Panc1 (cell line): ENCODE measurements around the gene UPB1. TPM values are rescaled to one million over a fixed set of nuclear protein-coding genes. Genes with fewer than 3 reads are reported as not detected.

Source experiments
- ATAC-seq: fragments of 200-7000 bp; cut with Tn5 transposase; 2 replicates; pipeline ENCODE4 v1.9.1; 2020; ENCODE audit warnings: mild to moderate bottlenecking, moderate library complexity
- BruUV-seq: library from RNA; stranded (reverse); fragments of 400-500 nt; replicated peaks from 2 replicates; lab custom pipeline; 2021; lab: Mats Ljungman, UMichigan
- CTCF ChIA-PET: fragments of 300-600 bp; sonication (Branson Sonifier 250); formaldehyde crosslinking; loops from one replicate; lab custom pipeline; 2022; ENCODE audit warnings: antibody characterized with exemption; lab: Charles Lee
- POLR2A ChIA-PET: fragments of 300-600 bp; sonication (Branson Sonifier 250); formaldehyde crosslinking; loops from one replicate; lab custom pipeline; 2022; ENCODE audit warnings: antibody characterized with exemption; lab: Charles Lee
- DNase-seq: peaks from one replicate; pipeline ENCODE4 v3.0.0-alpha.2; 2010; ENCODE audit warnings: low read depth, low spot score
- H3K27ac ChIP-seq: 2 replicates; pipeline ENCODE4 v1.5.1; 2011; ENCODE audit warnings: mild to moderate bottlenecking, low read length, inconsistent platforms
- H3K27me3 ChIP-seq: fragments of 200-500 bp; sonication (Bioruptor generic); 2 replicates; pipeline ENCODE4 v1.6.0; 2014; ENCODE audit warnings: low read length, inconsistent platforms; ENCODE audit not compliant: control insufficient read depth, insufficient read depth
- H3K36me3 ChIP-seq: fragments of 200-500 bp; sonication (Bioruptor generic); 2 replicates; pipeline ENCODE4 v1.5.1; 2014; ENCODE audit warnings: inconsistent platforms, mild to moderate bottlenecking, low read length, moderate library complexity; ENCODE audit not compliant: control insufficient read depth, insufficient read depth
- H3K4me1 ChIP-seq: 2 replicates; pipeline ENCODE4 v1.5.1; 2011; ENCODE audit warnings: inconsistent platforms, mild to moderate bottlenecking, low read length, moderate library complexity; ENCODE audit not compliant: control insufficient read depth, insufficient read depth
- H3K4me3 ChIP-seq, 2 experiments: 2 replicates each; pipeline ENCODE4 v1.5.1; 2011 to 2012; ENCODE audit warnings: low read depth in 2 of 2, low read length in 2 of 2, mild to moderate bottlenecking in 2 of 2, inconsistent platforms in 1 of 2, moderate library complexity in 1 of 2
- H3K9me3 ChIP-seq: fragments of 200-500 bp; sonication (Bioruptor generic); 2 replicates; pipeline ENCODE4 v1.5.1; 2014; ENCODE audit warnings: low read depth, mild to moderate bottlenecking, inconsistent platforms, low read length, moderate library complexity; ENCODE audit not compliant: control insufficient read depth, insufficient read depth
- POLR2AphosphoS5 ChIP-seq: IDR thresholded peaks from 2 replicates; pipeline ENCODE4 v1.6.1; 2012; ENCODE audit warnings: mild to moderate bottlenecking, low read depth, low read length, moderate library complexity
- SIN3A ChIP-seq: IDR thresholded peaks from 2 replicates; pipeline ENCODE4 v1.6.1; 2012; ENCODE audit warnings: low read depth, mild to moderate bottlenecking, low read length, moderate library complexity, borderline replicate concordance; ENCODE audit not compliant: insufficient read depth
- TCF7L2 ChIP-seq: IDR thresholded peaks from 2 replicates; pipeline ENCODE4 v1.6.1; 2011; ENCODE audit warnings: mild to moderate bottlenecking, low read depth, low read length, inconsistent platforms
- in situ Hi-C: cut with HindIII; loops from 2 replicates; pipeline ENCODE4 v1.10.0; 2016; ENCODE audit warnings: low sequenced_read_pairs, low pct_unique_long_range_greater_than_20kb
- intact Hi-C: fragments of 100-400 bp; cut with micrococcal nuclease; formaldehyde crosslinking; loops from one replicate; pipeline ENCODE4 v1.10.0; 2022; ENCODE audit not compliant: unreplicated experiment
- total RNA-seq: library from RNA; stranded (reverse); gene quantifications from one replicate; pipeline ENCODE4 v1.2.1, GENCODE V29; 2021; ENCODE audit not compliant: unreplicated experiment
- TF ChIP-seq, protein P1 (sequence below): fragments of 450-650 bp; IDR thresholded peaks from 2 replicates; pipeline ENCODE4 v1.5.1; 2017; ENCODE audit warnings: mild to moderate bottlenecking
- TF ChIP-seq, protein P2 (sequence below), 2 experiments: IDR thresholded peaks; 2 replicates each; pipeline ENCODE4 v1.6.1; 2011 to 2012; ENCODE audit warnings: low read depth in 2 of 2, control low read depth in 1 of 2, low read length in 1 of 2, mild to moderate bottlenecking in 1 of 2, moderate library complexity in 1 of 2; ENCODE audit not compliant: insufficient read depth in 1 of 2

Gene UPB1
- total RNA-seq, 1 experiment from 2014 or later: 0.10 TPM

DNA sequence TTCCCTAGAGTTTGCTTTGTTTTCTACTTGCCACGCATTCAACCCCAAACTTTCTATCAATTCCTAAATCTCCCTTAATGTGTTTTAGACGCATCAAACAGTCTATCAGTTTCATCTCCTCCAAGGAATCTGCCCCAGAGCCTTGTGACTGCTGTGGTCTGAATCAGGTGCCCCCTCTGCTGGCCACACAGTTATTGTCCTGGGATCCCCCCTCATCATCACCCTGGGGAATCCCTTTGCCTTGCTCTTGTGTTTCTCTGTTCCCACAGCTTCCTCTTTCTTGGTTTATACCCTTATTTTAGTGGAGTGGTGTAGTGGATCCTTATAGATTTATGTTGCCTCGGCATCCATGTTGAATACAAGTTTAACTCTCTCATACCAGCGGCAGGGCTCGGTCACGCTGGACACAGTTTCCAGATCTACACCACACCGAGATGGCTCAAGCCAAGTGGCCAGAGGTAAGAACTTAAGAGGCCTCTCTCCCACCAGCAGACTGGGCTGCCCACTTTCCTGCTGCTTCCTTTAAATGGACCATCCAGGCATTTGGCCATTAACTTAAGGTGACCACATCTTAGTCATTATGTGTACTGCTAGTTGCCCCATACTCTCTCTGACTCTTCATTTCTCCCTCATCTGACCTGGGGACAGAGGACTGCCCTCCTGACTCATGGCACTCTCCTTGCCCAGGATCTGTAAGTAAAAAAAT is 8.2 kb downstream of the UPB1 start:
- Histone ChIP-seq H3K27me3 (no peaks in the 10 kb centered on the region), H3K27ac (no peak overlapping the region), H3K36me3 (no peaks in the 10 kb centered on the region), H3K9me3 (no peaks in the 10 kb centered on the region), H3K4me1 (0 out of 2 replicates have a peak, but pooled peaks cover 2% of the 10 kb centered on the region), H3K4me3 (no peak overlapping the region)
- BruUV-seq: no TSS peak
- DNase-seq: no peak
- POLR2A ChIA-PET: interaction anchor here (0.7 kb wide), 1 partner anchor 15 kb away, joined by 4 read pairs; no protein-coding TSS in a partner anchor
- TF ChIP-seq POLR2AphosphoS5: no peak
- TF ChIP-seq, protein P1, sequence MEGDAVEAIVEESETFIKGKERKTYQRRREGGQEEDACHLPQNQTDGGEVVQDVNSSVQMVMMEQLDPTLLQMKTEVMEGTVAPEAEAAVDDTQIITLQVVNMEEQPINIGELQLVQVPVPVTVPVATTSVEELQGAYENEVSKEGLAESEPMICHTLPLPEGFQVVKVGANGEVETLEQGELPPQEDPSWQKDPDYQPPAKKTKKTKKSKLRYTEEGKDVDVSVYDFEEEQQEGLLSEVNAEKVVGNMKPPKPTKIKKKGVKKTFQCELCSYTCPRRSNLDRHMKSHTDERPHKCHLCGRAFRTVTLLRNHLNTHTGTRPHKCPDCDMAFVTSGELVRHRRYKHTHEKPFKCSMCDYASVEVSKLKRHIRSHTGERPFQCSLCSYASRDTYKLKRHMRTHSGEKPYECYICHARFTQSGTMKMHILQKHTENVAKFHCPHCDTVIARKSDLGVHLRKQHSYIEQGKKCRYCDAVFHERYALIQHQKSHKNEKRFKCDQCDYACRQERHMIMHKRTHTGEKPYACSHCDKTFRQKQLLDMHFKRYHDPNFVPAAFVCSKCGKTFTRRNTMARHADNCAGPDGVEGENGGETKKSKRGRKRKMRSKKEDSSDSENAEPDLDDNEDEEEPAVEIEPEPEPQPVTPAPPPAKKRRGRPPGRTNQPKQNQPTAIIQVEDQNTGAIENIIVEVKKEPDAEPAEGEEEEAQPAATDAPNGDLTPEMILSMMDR: peak; percentile 78
- CTCF ChIA-PET: interaction anchor here (0.6 to 1.3 kb wide), 5 partner anchors 65 to 126 kb away, joined by 3 to 4 read pairs (median 3); partner anchors contain the start of gene ADORA2A
- intact Hi-C loops: loop anchor here (5.0 kb wide), 1 partner anchor 81 kb away; no protein-coding TSS in a partner anchor
- in situ Hi-C loops: no loop called here
- ATAC-seq: peak; percentile 84

DNA sequence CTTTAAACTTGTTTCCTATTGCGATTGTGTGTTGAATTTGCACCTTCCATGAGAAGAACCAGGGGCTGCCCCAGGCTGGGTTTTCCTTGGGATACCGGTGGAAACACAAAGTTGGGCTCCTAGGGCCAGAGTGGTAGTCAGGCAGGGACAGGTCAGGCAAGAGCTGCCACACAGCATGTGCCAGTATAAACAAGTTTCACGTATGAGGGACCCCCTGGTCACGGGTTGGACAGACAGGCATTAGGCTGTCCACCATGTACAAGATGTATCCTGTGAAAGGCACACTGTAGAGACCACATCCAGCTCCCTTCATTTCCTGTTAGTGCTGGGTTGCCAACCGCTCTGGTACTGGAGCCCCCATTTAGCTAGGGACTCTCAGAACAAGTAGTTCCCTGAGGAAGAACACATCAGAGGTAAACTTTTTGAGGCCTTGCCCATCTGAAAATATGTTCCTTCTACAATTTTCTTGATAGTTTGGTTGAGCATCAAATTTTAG is 8.8 kb downstream of the UPB1 start:
- in situ Hi-C loops (no loop called here), intact Hi-C loops (loop anchor here (5.0 kb wide), 1 partner anchor 82 kb away; no protein-coding TSS in a partner anchor)
- Histone ChIP-seq H3K9me3 (no peaks in the 10 kb centered on the region), H3K27me3 (no peaks in the 10 kb centered on the region), H3K4me1 (0 out of 2 replicates have a peak, but pooled peaks cover 2% of the 10 kb centered on the region), H3K36me3 (no peaks in the 10 kb centered on the region), H3K27ac (no peak overlapping the region), H3K4me3 (no peak overlapping the region)
- BruUV-seq: no TSS peak
- DNase-seq (no peak), ATAC-seq (no peak)
- TF ChIP-seq, protein P2, sequence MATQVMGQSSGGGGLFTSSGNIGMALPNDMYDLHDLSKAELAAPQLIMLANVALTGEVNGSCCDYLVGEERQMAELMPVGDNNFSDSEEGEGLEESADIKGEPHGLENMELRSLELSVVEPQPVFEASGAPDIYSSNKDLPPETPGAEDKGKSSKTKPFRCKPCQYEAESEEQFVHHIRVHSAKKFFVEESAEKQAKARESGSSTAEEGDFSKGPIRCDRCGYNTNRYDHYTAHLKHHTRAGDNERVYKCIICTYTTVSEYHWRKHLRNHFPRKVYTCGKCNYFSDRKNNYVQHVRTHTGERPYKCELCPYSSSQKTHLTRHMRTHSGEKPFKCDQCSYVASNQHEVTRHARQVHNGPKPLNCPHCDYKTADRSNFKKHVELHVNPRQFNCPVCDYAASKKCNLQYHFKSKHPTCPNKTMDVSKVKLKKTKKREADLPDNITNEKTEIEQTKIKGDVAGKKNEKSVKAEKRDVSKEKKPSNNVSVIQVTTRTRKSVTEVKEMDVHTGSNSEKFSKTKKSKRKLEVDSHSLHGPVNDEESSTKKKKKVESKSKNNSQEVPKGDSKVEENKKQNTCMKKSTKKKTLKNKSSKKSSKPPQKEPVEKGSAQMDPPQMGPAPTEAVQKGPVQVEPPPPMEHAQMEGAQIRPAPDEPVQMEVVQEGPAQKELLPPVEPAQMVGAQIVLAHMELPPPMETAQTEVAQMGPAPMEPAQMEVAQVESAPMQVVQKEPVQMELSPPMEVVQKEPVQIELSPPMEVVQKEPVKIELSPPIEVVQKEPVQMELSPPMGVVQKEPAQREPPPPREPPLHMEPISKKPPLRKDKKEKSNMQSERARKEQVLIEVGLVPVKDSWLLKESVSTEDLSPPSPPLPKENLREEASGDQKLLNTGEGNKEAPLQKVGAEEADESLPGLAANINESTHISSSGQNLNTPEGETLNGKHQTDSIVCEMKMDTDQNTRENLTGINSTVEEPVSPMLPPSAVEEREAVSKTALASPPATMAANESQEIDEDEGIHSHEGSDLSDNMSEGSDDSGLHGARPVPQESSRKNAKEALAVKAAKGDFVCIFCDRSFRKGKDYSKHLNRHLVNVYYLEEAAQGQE (IDR thresholded peaks at IDR 0.05; ENCODE audit: insufficient read depth in 1 of 2, low read depth in 2 of 2, low read length in 1 of 2): no peak
- TF ChIP-seq POLR2AphosphoS5 (no peak), TCF7L2 (no peak), SIN3A (no peak)
- TF ChIP-seq, protein P1: no peak
- ChIA-PET CTCF (interaction anchor here (0.6 kb wide), 1 partner anchor 9 kb away, joined by 12 read pairs; no protein-coding TSS in a partner anchor), POLR2A (no interaction called here)
